ENCODE data around the gene UNCX. TPM values are rescaled to one million over a fixed set of nuclear protein-coding genes. Genes with fewer than 3 reads are reported as not detected.
"Not testable (repeated sequence)": the region's sequence is repeated elsewhere in the genome, so short reads cannot be mapped to it uniquely, and the experiment has no call there.

Gene UNCX
- total RNA-seq, result not detected

DNA sequence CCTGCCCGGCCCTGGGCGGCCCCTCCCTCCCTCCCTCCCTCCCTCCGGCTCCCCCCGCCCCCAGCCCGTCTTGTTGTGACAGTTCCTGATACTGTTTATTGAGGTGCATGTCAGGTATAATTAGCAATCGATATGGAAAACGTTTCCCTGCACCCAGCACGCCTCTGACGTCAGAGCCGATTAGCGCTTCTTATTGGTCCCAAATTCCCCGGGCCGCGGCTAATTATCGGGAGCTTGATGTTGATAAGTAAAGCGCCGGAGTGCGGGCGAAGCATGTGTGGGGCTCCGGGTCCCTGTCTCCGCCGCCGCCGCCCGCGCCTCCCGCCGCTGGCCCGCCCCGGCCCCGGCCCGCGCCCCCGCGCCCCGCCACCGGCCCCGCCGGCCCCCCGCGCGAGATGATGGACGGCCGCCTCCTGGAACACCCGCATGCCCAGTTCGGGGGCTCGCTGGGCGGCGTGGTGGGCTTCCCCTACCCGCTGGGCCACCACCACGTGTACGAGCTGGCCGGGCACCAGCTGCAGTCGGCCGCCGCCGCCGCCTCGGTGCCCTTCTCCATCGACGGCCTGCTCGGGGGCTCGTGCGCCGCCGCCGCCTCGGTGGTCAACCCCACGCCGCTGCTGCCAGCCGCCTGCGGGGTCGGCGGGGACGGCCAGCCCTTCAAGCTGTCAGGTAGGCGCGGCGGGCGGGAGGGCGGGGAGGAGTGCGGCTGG is at the start of gene UNCX:
TSS of gene UNCX (plus strand) at position 250 of the 710 bp plus-strand sequence. CDS start at position 396, 146 bp downstream.
- peaks cover 3% of the 10 kb centered on the region for H3K36me3 Mint-ChIP-seq (ENCODE audit: low read depth)
- H3K4me3 Mint-ChIP-seq, result peak within 1 kb of the TSS; percentile 24
- POLR2A ChIA-PET, result no interaction called here
- no peak for DNase-seq
- peaks cover 12% of the 10 kb centered on the region for H3K4me1 Mint-ChIP-seq
- peak within 1 kb of the TSS; percentile 68 for H3K27ac Mint-ChIP-seq
- no peaks in the 10 kb centered on the region for H3K9me3 Mint-ChIP-seq
- peaks cover 50% of the 10 kb centered on the region for H3K27me3 Mint-ChIP-seq
- CTCF ChIA-PET, result no interaction called here

DNA sequence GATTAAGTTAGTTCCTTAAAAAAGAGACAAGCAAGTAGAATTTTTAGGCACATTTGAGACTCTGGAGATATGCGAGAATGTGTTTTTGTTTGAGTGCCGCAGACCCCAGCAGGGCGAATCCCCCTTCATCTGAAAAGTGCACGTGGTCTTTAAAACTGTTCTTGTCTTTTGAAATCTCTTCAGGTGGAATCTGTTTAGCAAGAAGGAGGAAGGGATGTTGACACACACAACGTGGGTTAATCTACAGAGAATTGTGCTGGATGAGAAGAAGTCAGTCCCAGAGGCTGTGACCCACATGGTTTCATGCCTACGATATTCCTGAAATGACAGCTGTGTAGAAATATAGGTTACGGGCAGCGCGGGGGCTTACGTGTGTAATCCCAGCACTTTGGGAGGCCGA is 45.5 kb upstream of the UNCX start:
- H3K27ac Mint-ChIP-seq, result no peak overlapping the region
- H3K4me1 Mint-ChIP-seq, result peaks cover 15% of the 10 kb centered on the region
- no peak for DNase-seq
- H3K27me3 Mint-ChIP-seq, result peaks cover 4% of the 10 kb centered on the region
- H3K9me3 Mint-ChIP-seq, result peaks cover 4% of the 10 kb centered on the region
- peaks cover 8% of the 10 kb centered on the region for H3K36me3 Mint-ChIP-seq (ENCODE audit: low read depth)
- CTCF ChIA-PET, result interaction anchor here (6.0 kb wide), 1 partner anchor 11 kb away, joined by 43 read pairs; no protein-coding TSS in a partner anchor
- POLR2A ChIA-PET, result no interaction called here
- no peak overlapping the region for H3K4me3 Mint-ChIP-seq

DNA sequence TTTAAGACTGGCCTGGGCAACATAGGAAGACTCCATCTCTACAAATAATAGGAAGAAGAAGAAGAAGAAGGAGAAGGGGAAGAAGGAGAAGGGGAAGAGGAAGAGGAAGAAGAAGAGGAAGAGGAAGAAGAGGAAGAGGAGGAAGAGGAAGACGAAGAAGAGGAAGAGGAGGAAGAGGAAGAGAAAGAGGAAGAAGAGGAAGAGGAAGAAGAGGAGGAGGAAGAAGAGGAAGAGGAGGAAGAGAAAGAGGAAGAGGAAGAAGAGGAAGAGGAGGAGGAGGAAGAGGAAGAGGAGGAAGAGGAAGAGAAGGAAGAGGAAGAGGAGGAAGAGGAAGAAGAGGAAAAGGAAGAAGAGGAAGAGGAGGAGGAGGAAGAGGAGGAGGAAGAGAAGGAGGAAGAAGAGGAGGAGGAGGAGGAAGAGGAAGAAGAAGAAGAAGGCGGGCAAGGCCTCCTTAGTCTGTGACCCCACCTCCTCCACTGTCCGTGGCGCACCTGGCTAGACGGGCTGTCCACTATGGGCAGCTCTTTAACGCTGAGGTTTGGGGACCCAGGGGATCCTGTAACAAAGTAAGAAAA is 43.9 kb upstream of the UNCX start:
- DNase-seq, result no peak
- H3K27ac Mint-ChIP-seq, result peak overlapping the region; percentile 52
- POLR2A ChIA-PET, result no interaction called here
- peaks cover 4% of the 10 kb centered on the region for H3K27me3 Mint-ChIP-seq
- H3K4me3 Mint-ChIP-seq, result no peak overlapping the region
- H3K9me3 Mint-ChIP-seq, result peaks cover 7% of the 10 kb centered on the region
- peaks cover 22% of the 10 kb centered on the region for H3K4me1 Mint-ChIP-seq
- CTCF ChIA-PET, result interaction anchor here (6.0 kb wide), 1 partner anchor 12 kb away, joined by 43 read pairs; no protein-coding TSS in a partner anchor
- H3K36me3 Mint-ChIP-seq (ENCODE audit: low read depth), result peaks cover 11% of the 10 kb centered on the region

DNA sequence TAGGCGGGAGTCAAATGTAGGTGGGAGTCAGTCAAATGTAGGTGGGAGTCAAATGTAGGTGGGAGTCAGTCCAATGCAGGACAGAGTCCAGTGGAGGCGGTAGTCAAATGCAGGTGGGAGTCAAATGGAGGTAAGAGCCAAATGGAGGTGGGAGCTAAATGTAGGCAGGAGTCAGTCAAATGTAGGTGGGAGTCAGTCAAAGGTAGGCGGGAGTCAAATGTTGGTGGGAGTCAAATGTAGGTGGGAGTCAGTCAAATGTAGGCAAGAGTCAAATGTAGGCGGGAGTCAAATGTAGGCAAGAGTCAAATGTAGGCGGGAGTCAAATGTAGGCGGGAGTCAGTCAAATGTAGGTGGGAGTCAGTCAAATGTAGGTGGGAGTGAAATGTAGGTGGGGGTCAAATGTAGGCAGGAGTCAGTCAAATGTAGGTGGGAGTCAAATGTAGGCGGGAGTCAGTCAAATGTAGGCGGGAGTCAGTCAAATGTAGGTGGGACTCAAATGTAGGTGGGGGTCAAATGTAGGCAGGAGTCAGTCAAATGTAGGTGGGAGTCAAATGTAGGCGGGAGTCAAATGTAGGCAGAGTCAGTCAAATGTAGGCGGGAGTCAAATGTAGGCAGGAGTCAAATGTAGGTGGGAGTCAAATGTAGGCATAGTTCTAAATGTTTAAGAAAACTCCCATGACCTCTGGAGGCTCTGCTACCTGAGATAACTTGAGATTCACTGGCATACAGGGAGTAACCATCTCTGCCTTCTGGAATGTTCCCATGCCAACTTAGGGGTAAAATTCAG is 42.5 kb upstream of the UNCX start:
- Mint-ChIP-seq H3K4me1 (peaks cover 22% of the 10 kb centered on the region), H3K27ac (peak overlapping the region; percentile 13), H3K36me3 (ENCODE audit: low read depth) (peaks cover 11% of the 10 kb centered on the region), H3K27me3 (peaks cover 5% of the 10 kb centered on the region), H3K9me3 (peaks cover 7% of the 10 kb centered on the region), H3K4me3 (no peak overlapping the region)
- ChIA-PET CTCF (interaction anchor here (5.2 to 6.0 kb wide), 2 partner anchors 14 to 15 kb away, joined by 43 to 50 read pairs; no protein-coding TSS in a partner anchor), POLR2A (no interaction called here)
- no peak for DNase-seq

DNA sequence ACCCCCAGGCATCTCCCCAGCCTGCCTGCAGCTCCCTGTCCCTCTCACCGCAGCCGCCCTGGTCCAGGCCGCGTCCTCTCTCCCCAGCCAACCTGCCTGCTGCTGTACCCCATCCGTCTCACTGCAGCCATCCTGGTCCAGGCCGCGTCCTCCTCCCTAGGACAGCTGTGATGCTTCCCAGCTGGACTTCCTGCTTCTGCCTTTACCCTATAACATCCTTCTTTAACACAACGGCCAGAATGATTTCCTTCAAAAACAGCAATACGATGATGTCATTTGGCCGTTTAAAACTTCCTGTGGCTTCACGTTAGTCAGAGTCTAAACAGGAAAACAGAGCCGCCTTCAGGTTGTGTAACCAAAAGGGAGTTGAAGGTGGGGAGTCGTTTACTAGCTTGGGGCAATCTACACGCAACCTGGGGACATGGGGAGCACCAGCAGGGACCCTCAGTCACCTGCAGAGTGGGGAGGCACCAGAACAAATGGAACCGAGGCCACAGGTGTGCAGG is 40.4 kb upstream of the UNCX start:
- DNase-seq, result peak; percentile 59
- Mint-ChIP-seq H3K36me3 (ENCODE audit: low read depth) (peaks cover 11% of the 10 kb centered on the region), H3K9me3 (peaks cover 7% of the 10 kb centered on the region), H3K27me3 (peaks cover 5% of the 10 kb centered on the region), H3K4me1 (peaks cover 22% of the 10 kb centered on the region), H3K4me3 (peak overlapping the region; percentile 64), H3K27ac (peak overlapping the region; percentile 91)
- CTCF ChIA-PET, result interaction anchor here (0.9 to 5.2 kb wide), 8 partner anchors 9 to 260 kb away, joined by 3 to 50 read pairs (median 4); a partner anchor contains a TSS
- POLR2A ChIA-PET, result no interaction called here

DNA sequence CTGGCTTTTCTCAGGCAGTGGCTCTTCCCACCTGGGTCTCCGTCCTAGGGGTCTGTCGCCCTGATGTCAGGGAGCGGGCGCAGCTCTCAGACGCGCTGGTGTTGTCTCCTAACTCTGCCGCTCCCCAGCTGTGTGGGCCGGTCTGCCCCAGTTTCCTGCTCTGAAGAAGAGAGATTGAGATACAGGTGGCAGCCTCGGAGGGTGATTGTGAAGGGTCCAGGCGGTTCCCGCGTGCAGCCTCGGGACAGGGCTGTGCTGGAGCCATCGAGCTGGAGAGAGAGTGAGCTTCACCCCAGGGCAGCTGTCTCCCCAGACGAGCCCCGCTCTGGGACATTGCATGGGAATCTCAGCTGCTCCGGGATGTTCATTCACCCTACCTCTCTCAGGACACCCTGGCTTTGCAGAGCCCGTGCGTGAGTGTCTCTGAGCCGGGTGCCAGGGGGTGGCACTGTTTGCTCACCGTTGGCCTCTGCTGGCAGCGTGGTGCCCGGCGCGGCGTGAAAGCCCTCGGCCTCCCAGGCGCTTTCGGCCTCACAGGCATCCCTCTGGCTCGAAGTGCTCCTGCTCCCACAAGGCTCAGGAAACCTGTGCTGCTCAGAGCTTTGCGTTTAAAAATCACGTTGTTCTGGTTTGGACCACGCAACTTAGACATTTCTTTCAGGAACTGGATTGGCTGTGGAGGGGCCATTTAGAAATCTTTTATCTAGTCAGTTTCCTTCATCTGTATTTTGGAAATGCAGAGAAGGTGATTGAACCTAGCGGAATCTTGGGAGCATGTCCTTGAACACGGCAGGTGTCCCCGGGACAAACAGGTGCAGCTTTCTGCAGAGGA is 38.9 kb upstream of the UNCX start:
- peaks cover 7% of the 10 kb centered on the region for H3K9me3 Mint-ChIP-seq
- peaks cover 22% of the 10 kb centered on the region for H3K4me1 Mint-ChIP-seq
- H3K36me3 Mint-ChIP-seq (ENCODE audit: low read depth), result peaks cover 11% of the 10 kb centered on the region
- DNase-seq, result peak; percentile 53
- H3K4me3 Mint-ChIP-seq, result no peak overlapping the region
- ChIA-PET POLR2A (no interaction called here), CTCF (interaction anchor here (0.6 to 5.2 kb wide), 10 partner anchors 10 to 521 kb away, joined by 3 to 50 read pairs (median 4); no protein-coding TSS in a partner anchor)
- H3K27ac Mint-ChIP-seq, result peak overlapping the region; percentile 25
- peaks cover 4% of the 10 kb centered on the region for H3K27me3 Mint-ChIP-seq

DNA sequence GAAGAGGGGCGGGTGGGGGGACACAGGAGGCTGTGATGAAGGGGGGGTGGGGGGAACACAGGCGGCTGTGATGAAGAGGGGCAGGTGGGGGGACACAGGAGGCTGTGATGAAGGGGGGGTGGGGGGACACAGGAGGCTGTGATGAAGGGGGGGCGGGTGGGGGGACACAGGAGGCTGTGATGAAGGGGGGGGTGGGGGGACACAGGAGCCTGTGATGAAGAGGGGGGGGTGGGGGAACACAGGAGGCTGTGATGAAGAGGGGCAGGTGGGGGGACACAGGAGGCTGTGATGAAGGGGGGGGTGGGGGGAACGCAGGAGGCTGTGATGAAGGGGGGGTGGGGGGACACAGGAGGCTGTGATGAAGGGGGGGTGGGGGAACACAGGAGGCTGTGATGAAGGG is 36.2 kb upstream of the UNCX start:
- DNase-seq; H3K27ac Mint-ChIP-seq; POLR2A ChIA-PET; H3K36me3 Mint-ChIP-seq (ENCODE audit: low read depth); H3K27me3 Mint-ChIP-seq; H3K4me3 Mint-ChIP-seq; H3K9me3 Mint-ChIP-seq: not testable (repeated sequence)
- CTCF ChIA-PET, result interaction anchor here (0.8 kb wide), 1 partner anchor 74 kb away, joined by 3 read pairs; no protein-coding TSS in a partner anchor
- peaks cover 18% of the 10 kb centered on the region for H3K4me1 Mint-ChIP-seq

DNA sequence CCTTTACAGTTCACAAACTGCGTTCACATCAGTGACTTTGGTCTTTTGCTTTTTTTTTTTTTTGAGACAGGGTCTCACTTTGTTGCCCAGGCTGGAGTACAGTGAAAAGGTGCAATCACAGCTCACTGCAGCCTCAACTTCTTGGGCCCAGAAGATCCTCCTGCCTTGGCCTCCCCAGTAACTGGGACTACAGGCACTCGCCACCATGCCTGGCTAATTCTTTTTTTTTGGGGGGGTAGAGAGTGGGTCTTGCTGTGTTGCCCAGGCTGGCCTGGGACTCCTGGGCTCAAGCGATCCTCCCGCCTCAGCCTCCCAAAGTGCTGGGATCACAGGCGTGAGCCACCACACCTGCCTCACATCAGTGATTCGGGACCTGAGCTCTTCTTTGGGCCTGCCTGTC is 35.7 kb upstream of the UNCX start:
- peaks cover 4% of the 10 kb centered on the region for H3K9me3 Mint-ChIP-seq
- no peak overlapping the region for H3K27ac Mint-ChIP-seq
- peaks cover 13% of the 10 kb centered on the region for H3K4me1 Mint-ChIP-seq
- H3K36me3 Mint-ChIP-seq (ENCODE audit: low read depth), result peaks cover 5% of the 10 kb centered on the region
- no peak for DNase-seq
- POLR2A ChIA-PET, result no interaction called here
- no peak overlapping the region for H3K4me3 Mint-ChIP-seq
- CTCF ChIA-PET, result interaction anchor here (0.8 kb wide), 1 partner anchor 74 kb away, joined by 3 read pairs; no protein-coding TSS in a partner anchor
- peaks cover 4% of the 10 kb centered on the region for H3K27me3 Mint-ChIP-seq

DNA sequence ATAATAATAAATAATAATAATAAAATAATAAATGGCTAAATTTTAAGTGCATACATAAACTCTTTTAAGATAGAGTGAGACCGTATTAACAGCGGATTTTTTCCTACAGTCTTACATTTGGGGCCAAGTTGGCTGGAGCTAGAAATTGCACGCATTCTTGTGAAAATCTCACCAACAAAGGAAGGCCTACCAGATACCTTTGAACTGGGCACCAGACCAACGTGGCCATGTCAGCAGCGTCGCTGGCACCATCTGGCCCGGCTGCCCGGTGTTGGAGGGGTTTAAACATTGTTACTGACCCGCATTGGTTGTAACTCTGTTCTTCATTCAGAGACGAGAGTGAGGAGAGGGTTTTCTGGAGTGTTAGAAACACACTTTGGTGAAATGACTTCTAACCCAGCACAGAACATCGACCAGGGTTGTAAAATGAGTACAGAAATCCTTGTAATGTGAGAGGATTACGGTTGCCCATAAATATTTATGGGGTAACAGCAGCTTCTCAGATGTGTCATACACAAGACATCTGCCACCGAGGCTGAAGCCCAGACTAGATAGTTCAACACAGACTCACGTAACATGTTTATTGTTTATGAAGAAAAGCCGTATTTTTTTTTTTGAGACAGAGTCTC is 34.6 kb upstream of the UNCX start:
- ChIA-PET CTCF (no interaction called here), POLR2A (no interaction called here)
- H3K27ac Mint-ChIP-seq, result no peak overlapping the region
- peaks cover 4% of the 10 kb centered on the region for H3K4me1 Mint-ChIP-seq
- H3K36me3 Mint-ChIP-seq (ENCODE audit: low read depth), result no peaks in the 10 kb centered on the region
- H3K4me3 Mint-ChIP-seq, result no peak overlapping the region
- H3K9me3 Mint-ChIP-seq, result no peaks in the 10 kb centered on the region
- peaks cover 4% of the 10 kb centered on the region for H3K27me3 Mint-ChIP-seq
- DNase-seq, result no peak

DNA sequence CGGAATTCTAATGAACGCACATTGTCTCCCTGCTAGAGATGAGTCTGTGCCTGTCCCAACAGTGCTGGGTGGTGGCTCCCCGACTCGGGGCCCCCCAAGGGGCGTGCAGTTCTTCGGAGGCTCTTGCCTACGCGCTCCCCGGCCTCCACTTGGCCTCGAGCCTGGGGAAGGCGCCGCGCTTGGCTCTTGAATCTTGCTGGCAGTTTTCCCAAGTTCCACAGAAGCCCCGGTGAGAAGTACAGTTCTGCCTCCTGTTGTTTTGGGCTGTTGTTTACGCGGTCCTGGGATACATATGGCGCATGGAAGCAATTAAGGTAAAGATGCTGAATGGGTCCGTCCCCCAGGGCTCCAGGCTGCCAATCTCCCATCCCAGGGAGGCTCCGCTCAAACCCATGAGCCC is 32.6 kb upstream of the UNCX start:
- no peak overlapping the region for H3K4me3 Mint-ChIP-seq
- CTCF ChIA-PET, result no interaction called here
- no peak for DNase-seq
- H3K27me3 Mint-ChIP-seq, result peaks cover 6% of the 10 kb centered on the region
- POLR2A ChIA-PET, result no interaction called here
- H3K4me1 Mint-ChIP-seq, result no peaks in the 10 kb centered on the region
- no peaks in the 10 kb centered on the region for H3K36me3 Mint-ChIP-seq (ENCODE audit: low read depth)
- no peaks in the 10 kb centered on the region for H3K9me3 Mint-ChIP-seq
- no peak overlapping the region for H3K27ac Mint-ChIP-seq

DNA sequence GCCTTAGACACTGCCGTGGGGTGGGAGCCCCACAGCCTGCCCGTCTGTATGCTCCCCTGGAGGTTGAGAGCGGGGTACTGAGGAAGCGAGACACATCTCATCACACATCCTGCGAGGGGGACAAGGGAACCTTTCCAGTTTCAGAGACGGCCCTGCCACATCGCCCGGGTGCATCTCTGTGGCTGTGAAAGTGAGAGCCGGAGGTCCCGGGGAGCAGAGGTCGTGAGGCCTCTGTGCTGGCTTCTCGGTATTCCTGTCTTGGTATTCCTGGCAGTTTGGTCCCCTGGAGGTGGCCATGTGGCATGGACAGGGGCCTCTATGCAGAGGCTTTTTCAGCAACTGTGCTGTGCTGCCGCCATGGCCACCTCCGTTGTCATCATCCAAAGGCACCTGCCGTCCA is 30.8 kb upstream of the UNCX start:
- no peak overlapping the region for H3K4me3 Mint-ChIP-seq
- no peaks in the 10 kb centered on the region for H3K4me1 Mint-ChIP-seq
- no peaks in the 10 kb centered on the region for H3K9me3 Mint-ChIP-seq
- no peak overlapping the region for H3K27ac Mint-ChIP-seq
- no peak for DNase-seq
- no peaks in the 10 kb centered on the region for H3K36me3 Mint-ChIP-seq (ENCODE audit: low read depth)
- POLR2A ChIA-PET, result no interaction called here
- H3K27me3 Mint-ChIP-seq, result peaks cover 2% of the 10 kb centered on the region
- CTCF ChIA-PET, result no interaction called here

DNA sequence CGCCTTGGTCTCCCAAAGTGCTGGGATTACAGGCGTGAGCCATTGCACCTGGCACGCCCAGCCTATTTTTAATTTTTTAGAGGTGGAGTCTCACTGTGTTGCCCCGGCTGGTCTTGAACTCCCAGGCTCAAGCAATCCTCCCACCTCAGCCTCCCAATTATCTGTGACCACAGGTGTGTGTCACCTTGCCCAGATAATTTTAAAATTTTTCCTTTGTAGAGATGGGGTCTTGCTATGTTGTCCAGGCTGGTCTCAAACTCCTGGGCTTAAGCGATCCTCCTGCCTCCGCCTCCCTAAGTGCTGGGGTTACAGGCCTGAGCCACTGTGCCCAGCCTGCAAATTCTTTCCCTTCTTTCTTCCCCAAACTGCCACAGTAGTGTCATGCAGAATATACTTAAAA is 29.8 kb upstream of the UNCX start:
- DNase-seq; H3K9me3 Mint-ChIP-seq; H3K36me3 Mint-ChIP-seq (ENCODE audit: low read depth); POLR2A ChIA-PET; H3K27me3 Mint-ChIP-seq; H3K27ac Mint-ChIP-seq; H3K4me1 Mint-ChIP-seq; H3K4me3 Mint-ChIP-seq; CTCF ChIA-PET: not testable (repeated sequence)

Measured in activated CD4-positive, alpha-beta T cell treated with anti-CD3 and anti-CD28 coated beads, Interleukin-2, amount 10 ng/mL, durations not matched to agents 7 days and 5 days (primary cell).